H9 (cell line): ENCODE measurements around the gene ACOXL. TPM values are rescaled to one million over a fixed set of nuclear protein-coding genes. Genes with fewer than 3 reads are reported as not detected.
A peak's percentile ranks its signal among the peaks of the same experiment; 100 is the strongest.

ENCODE experiments used
- DNase-seq: peaks from one replicate; pipeline ENCODE4 v3.0.0-alpha.2; 2017
- H2AFZ ChIP-seq: one replicate; pipeline ENCODE4 v1.6.1; 2013; ENCODE audit warnings: mild to moderate bottlenecking, low read length, control low read depth, moderate library complexity
- H2AK5ac ChIP-seq: 2 replicates; pipeline ENCODE4 v1.6.1; 2013; ENCODE audit warnings: low read length, control low read depth, mixed read lengths; ENCODE audit not compliant: insufficient read length
- H2BK120ac ChIP-seq: one replicate; pipeline ENCODE4 v1.6.1; 2013; ENCODE audit warnings: low read depth, mild to moderate bottlenecking, low read length, control low read depth, inconsistent platforms; ENCODE audit not compliant: poor library complexity, severe bottlenecking
- H2BK12ac ChIP-seq: 2 replicates; pipeline ENCODE4 v1.6.1; 2013; ENCODE audit warnings: low read length, control low read depth, mixed read lengths, low read depth; ENCODE audit not compliant: insufficient read length
- H2BK15ac ChIP-seq: 2 replicates; pipeline ENCODE4 v1.6.1; 2013; ENCODE audit warnings: low read depth, low read length, control low read depth
- H2BK20ac ChIP-seq: one replicate; pipeline ENCODE4 v1.6.1; 2013; ENCODE audit warnings: low read depth, mild to moderate bottlenecking, low read length, control low read depth, inconsistent platforms; ENCODE audit not compliant: poor library complexity, severe bottlenecking
- H2BK5ac ChIP-seq: 2 replicates; pipeline ENCODE4 v1.6.1; 2013; ENCODE audit warnings: low read length, control low read depth, mixed read lengths; ENCODE audit not compliant: insufficient read length
- H3K14ac ChIP-seq: 2 replicates; pipeline ENCODE4 v1.6.1; 2013; ENCODE audit warnings: low read length, control low read depth; ENCODE audit not compliant: insufficient read depth
- H3K18ac ChIP-seq: 2 replicates; pipeline ENCODE4 v1.6.1; 2013; ENCODE audit warnings: low read depth, mild to moderate bottlenecking, mixed read lengths, low read length, control low read depth; ENCODE audit not compliant: insufficient read length
- H3K23ac ChIP-seq: 2 replicates; pipeline ENCODE4 v1.6.1; 2013; ENCODE audit warnings: low read length, control low read depth, mixed read lengths, low read depth; ENCODE audit not compliant: insufficient read length
- H3K23me2 ChIP-seq: 2 replicates; pipeline ENCODE4 v1.6.1; 2013; ENCODE audit warnings: low read depth, mild to moderate bottlenecking, mixed read lengths, low read length, control low read depth; ENCODE audit not compliant: insufficient read length, poor library complexity, severe bottlenecking
- H3K27ac ChIP-seq: 2 replicates; pipeline ENCODE4 v1.5.1; 2013; ENCODE audit warnings: low read length, control low read depth, mixed read lengths, low read depth; ENCODE audit not compliant: insufficient read length
- H3K27me3 ChIP-seq: 2 replicates; pipeline ENCODE4 v1.6.1; 2013; ENCODE audit warnings: low read length, control low read depth, inconsistent platforms; ENCODE audit not compliant: insufficient read depth
- H3K4ac ChIP-seq: 2 replicates; pipeline ENCODE4 v1.6.1; 2013; ENCODE audit warnings: low read depth, mild to moderate bottlenecking, control low read depth, inconsistent platforms, low read length, moderate library complexity
- H3K4me1 ChIP-seq: 2 replicates; pipeline ENCODE4 v1.6.1; 2013; ENCODE audit warnings: low read length, control low read depth, inconsistent platforms; ENCODE audit not compliant: insufficient read depth
- H3K4me2 ChIP-seq: 2 replicates; pipeline ENCODE4 v1.6.1; 2013; ENCODE audit warnings: low read length, control low read depth, mixed read lengths; ENCODE audit not compliant: insufficient read length, insufficient read depth
- H3K56ac ChIP-seq: 2 replicates; pipeline ENCODE4 v1.6.1; 2013; ENCODE audit warnings: low read depth, mild to moderate bottlenecking, mixed read lengths, low read length, control low read depth; ENCODE audit not compliant: insufficient read length
- H3K79me1 ChIP-seq: 2 replicates; pipeline ENCODE4 v1.6.1; 2013; ENCODE audit warnings: low read depth, mild to moderate bottlenecking, moderate library complexity, low read length, control low read depth, inconsistent platforms; ENCODE audit not compliant: insufficient read depth, poor library complexity, severe bottlenecking
- H3K79me2 ChIP-seq: 2 replicates; pipeline ENCODE4 v1.6.1; 2013; ENCODE audit warnings: low read length, control low read depth, inconsistent platforms; ENCODE audit not compliant: insufficient read depth
- H3K9ac ChIP-seq: 2 replicates; pipeline ENCODE4 v1.6.1; 2013; ENCODE audit warnings: low read length, control low read depth, mixed read lengths; ENCODE audit not compliant: insufficient read length; ENCODE audit errors: extremely low read depth
- H3K9me3 ChIP-seq: one replicate; pipeline ENCODE4 v1.6.1; 2013; ENCODE audit warnings: low read depth, low read length, inconsistent platforms; ENCODE audit not compliant: control insufficient read depth
- H3T11ph ChIP-seq: one replicate; pipeline ENCODE4 v1.6.1; 2013; ENCODE audit warnings: mild to moderate bottlenecking, low read length, control low read depth, inconsistent platforms
- H4K20me1 ChIP-seq: one replicate; pipeline ENCODE4 v1.6.1; 2013; ENCODE audit not compliant: control insufficient read depth, insufficient read length, insufficient read depth
- H4K5ac ChIP-seq: 2 replicates; pipeline ENCODE4 v1.6.1; 2013; ENCODE audit warnings: low read depth, mild to moderate bottlenecking, mixed read lengths, low read length, control low read depth; ENCODE audit not compliant: insufficient read length
- H4K8ac ChIP-seq: replicated peaks from 2 replicates; pipeline ENCODE4 v1.6.1; 2013; ENCODE audit warnings: low read length, control low read depth, mixed read lengths, low read depth; ENCODE audit not compliant: insufficient read length
- H4K91ac ChIP-seq: 2 replicates; pipeline ENCODE4 v1.6.1; 2013; ENCODE audit warnings: low read depth, mild to moderate bottlenecking, moderate library complexity, mixed read lengths, low read length, control low read depth; ENCODE audit not compliant: insufficient read length
- H3K27ac Mint-ChIP-seq, 3 experiments: 2 replicates in 2 of 3; 3 replicates in 1 of 3; pipeline ENCODE4 v1.8.0; 2020 to 2021; ENCODE audit warnings: mixed read lengths in 3 of 3, mild to moderate bottlenecking in 1 of 3, moderate library complexity in 1 of 3
- H3K27me3 Mint-ChIP-seq: 2 replicates; pipeline ENCODE4 v1.8.0; 2021; ENCODE audit warnings: low read depth, mild to moderate bottlenecking, moderate library complexity, mixed read lengths
- H3K36me3 Mint-ChIP-seq, 3 experiments: 2 replicates in 2 of 3; 3 replicates in 1 of 3; pipeline ENCODE4 v1.8.0; 2020 to 2021; ENCODE audit warnings: low read depth in 3 of 3, mixed read lengths in 3 of 3; ENCODE audit not compliant: insufficient read depth in 1 of 3
- H3K4me1 Mint-ChIP-seq, 2 experiments: 2 replicates each; pipeline ENCODE4 v1.8.0; 2020; ENCODE audit warnings: mixed read lengths in 2 of 2
- H3K4me3 Mint-ChIP-seq, 2 experiments: 2 replicates in 1 of 2; 3 replicates in 1 of 2; pipeline ENCODE4 v1.8.0; 2020 to 2021; ENCODE audit warnings: mild to moderate bottlenecking in 2 of 2, mixed read lengths in 2 of 2, moderate library complexity in 1 of 2
- H3K9me3 Mint-ChIP-seq, 2 experiments: 2 replicates in 1 of 2; 3 replicates in 1 of 2; pipeline ENCODE4 v1.8.0; 2020; ENCODE audit warnings: mild to moderate bottlenecking in 2 of 2, mixed read lengths in 2 of 2, moderate library complexity in 1 of 2
- CTCF ChIP-seq: fragments of 200-600 bp; sonication (generic); conservative IDR thresholded peaks from 3 replicates; pipeline ENCODE4 v1.8.0; 2021; ENCODE audit warnings: antibody characterized with exemption, mild to moderate bottlenecking
- WGBS: extraction: QIAGEN DNeasy Blood & Tissue Kit; methylation state at CpG from one replicate; pipeline ENCODE4 v1.1.7; 2013; ENCODE audit warnings: missing lambda C conversion rate, low lambda C conversion rate, mixed read lengths; ENCODE audit not compliant: insufficient read length; ENCODE audit errors: extremely low coverage; 5-methylcytosine and 5-hydroxymethylcytosine counted together
- total RNA-seq: library from RNA; stranded (reverse); gene quantifications from 2 replicates; pipeline ENCODE4 v1.2.1, GENCODE V29; 2021

ACOXL gene
- total RNA-seq, 1 experiment from 2014 or later, result 37.6 TPM

GRCh38 chr2:111120253-111121027, 388.1 kb downstream of the ACOXL start, which contains the start of gene BCL2L11:
TSS of gene BCL2L11 (plus strand) at chr2:111120914. CDS start at chr2:111123746, 2,832 bp downstream.
- H3K27me3 Mint-ChIP-seq, result peaks cover 50% of the 10 kb centered on the region
- H3K27ac ChIP-seq, result no peak within 1 kb of the TSS
- no CpG with 5 or more reads among the region's 98 CpGs for WGBS

More at GRCh38 chr2:111120253-111121027, 388.1 kb downstream of the ACOXL start, which contains the start of gene BCL2L11:
- Histone ChIP-seq H3K4ac (no peak within 1 kb of the TSS), H3K23ac (no peak within 1 kb of the TSS), H4K5ac (no peak within 1 kb of the TSS), H4K8ac (no peak within 1 kb of the TSS), H2BK15ac (no peak within 1 kb of the TSS; the same call in 1 of the 2 replicates), H4K20me1 (no peaks in the 10 kb centered on the region), H3K14ac (peak within 1 kb of the TSS; percentile 85), H4K91ac (no peak within 1 kb of the TSS), H3K4me1 (no peaks in the 10 kb centered on the region), H3K4me2 (peak within 1 kb of the TSS; percentile 84), H2BK12ac (no peak within 1 kb of the TSS), H3T11ph (no peak within 1 kb of the TSS), H2BK120ac (no peak within 1 kb of the TSS), H3K18ac (peak within 1 kb of the TSS; percentile 80), H2BK20ac (no peak within 1 kb of the TSS), H2AK5ac (no peak within 1 kb of the TSS), H2AFZ (no peak within 1 kb of the TSS), H3K9me3 (no peaks in the 10 kb centered on the region), H3K79me2 (no peaks in the 10 kb centered on the region), H3K56ac (no peak within 1 kb of the TSS), H3K27me3 (peaks cover 30% of the 10 kb centered on the region), H3K9ac (peak within 1 kb of the TSS; percentile 83), H2BK5ac (no peak within 1 kb of the TSS), H3K23me2 (peaks cover 48% of the 10 kb centered on the region), H3K79me1 (peaks cover 4% of the 10 kb centered on the region)
- Mint-ChIP-seq H3K4me3 (peak within 1 kb of the TSS; percentile 86 to 93), H3K4me1 (peaks cover 27 to 34% of the 10 kb centered on the region in 2 experiments), H3K27ac (peak within 1 kb of the TSS; percentile 61 to 94 (median 65); a peak in 5 of 7 replicates), H3K9me3 (peaks cover 3 to 5% of the 10 kb centered on the region in 2 experiments; a peak in 4 of 5 replicates), H3K36me3 (peaks cover 4 to 18% (median 17%) of the 10 kb centered on the region in 3 experiments)
- TF ChIP-seq CTCF, result peak; percentile 42; the same call in 2 of the 3 replicates
- peak; percentile 94 for DNase-seq
